ENCODE results near the gene HPSE. TPM values are rescaled to one million over a fixed set of nuclear protein-coding genes. Genes with fewer than 3 reads are reported as not detected.

HPSE gene
- total and polyA plus RNA-seq, 2 of the 8 experiments (the other 6 are each of a cell fraction or from before 2014, with no cell fraction given) = 1.5 to 5.0 TPM

DNA sequence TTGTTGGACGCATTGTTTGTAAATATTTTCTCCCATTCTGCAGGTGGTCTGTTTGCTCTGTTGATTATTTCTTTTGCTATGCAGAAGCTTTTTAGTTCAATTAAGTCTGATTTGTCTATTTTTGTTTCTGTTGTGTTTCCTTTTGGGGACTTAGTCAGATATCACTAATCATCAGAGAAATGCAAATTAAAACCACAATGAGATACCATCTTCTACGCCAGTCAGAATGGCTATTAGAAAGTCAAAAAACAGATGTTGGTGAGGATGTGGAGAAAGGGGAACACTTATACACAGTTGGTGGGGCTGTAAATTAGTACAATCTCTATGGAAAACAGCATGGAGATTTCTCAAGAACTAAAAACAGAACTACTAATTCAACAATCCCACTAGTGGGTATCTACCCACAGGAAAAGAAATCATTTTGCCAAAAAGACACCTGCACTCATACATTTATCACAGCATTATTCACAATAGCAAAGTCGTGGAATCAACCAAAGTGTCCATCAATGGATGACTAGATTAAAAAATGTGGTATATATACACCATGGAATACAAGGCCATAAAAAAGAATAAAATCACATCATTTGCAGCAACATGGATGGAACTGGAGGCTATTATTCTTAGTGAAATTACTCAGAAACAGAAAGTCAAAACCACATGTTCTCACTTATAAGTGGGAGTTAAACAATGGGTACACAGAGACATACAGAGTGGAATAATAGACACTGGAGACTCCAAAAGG is 58.2 kb downstream of the HPSE start:
- Histone ChIP-seq H2BK120ac (replicated peaks; ENCODE audit: low read depth, low read length) (no peak overlapping the region), H2BK15ac (ENCODE audit: low read length) (no peak overlapping the region), H3K4me1 (replicated peaks in 1 of 4; ENCODE audit: control insufficient read depth in 3 of 4, insufficient read depth in 4 of 4, low read length in 3 of 4) (no peaks in the 10 kb centered on the region), H2BK20ac (ENCODE audit: low read length) (no peak overlapping the region), H3K56ac (replicated peaks; ENCODE audit: insufficient read length, low read depth, low read length) (no peak overlapping the region), H3K79me1 (ENCODE audit: low read depth, low read length) (no peaks in the 10 kb centered on the region), H3K4ac (replicated peaks; ENCODE audit: insufficient read length, low read depth, low read length) (no peak overlapping the region), H3K18ac (ENCODE audit: extremely low read depth, low read length) (no peak overlapping the region), H4K8ac (ENCODE audit: extremely low read depth, insufficient read depth, low read length) (no peak overlapping the region), H3K9me3 (ENCODE audit: insufficient read depth in 2 of 2, low read depth in 1 of 2, low read length in 1 of 2) (no peaks in the 10 kb centered on the region), H4K20me1 (replicated peaks in 1 of 2; ENCODE audit: control insufficient read depth in 1 of 2, insufficient read depth in 2 of 2, low read length in 2 of 2) (peaks cover 0 to 3% of the 10 kb centered on the region in 2 experiments), H2BK12ac (ENCODE audit: low read depth, low read length) (no peak overlapping the region), H3K4me2 (ENCODE audit: insufficient read depth in 1 of 2, low read depth in 2 of 2, low read length in 2 of 2) (no peak overlapping the region), H3K14ac (ENCODE audit: insufficient read length) (no peak overlapping the region), H3K27ac (ENCODE audit: low read depth, low read length) (no peak overlapping the region), H2BK5ac (ENCODE audit: low read depth, low read length) (no peak overlapping the region), H3K23me2 (ENCODE audit: low read depth, low read length) (no peaks in the 10 kb centered on the region), H4K5ac (ENCODE audit: insufficient read length, low read depth, low read length) (no peak overlapping the region), H3K27me3 (replicated peaks in 1 of 4; ENCODE audit: control insufficient read depth in 3 of 4, extremely low read depth in 1 of 4, insufficient read depth in 3 of 4, low read length in 3 of 4) (no peaks in the 10 kb centered on the region), H4K91ac (replicated peaks; ENCODE audit: insufficient read length, low read length) (no peak overlapping the region), H2AK5ac (ENCODE audit: low read depth, low read length) (no peak overlapping the region), H3K23ac (ENCODE audit: insufficient read length) (no peak overlapping the region), H3K79me2 (ENCODE audit: control insufficient read depth in 1 of 2, insufficient read depth in 2 of 2, low read length in 2 of 2) (peaks cover 0 to 2% of the 10 kb centered on the region in 2 experiments; a peak in 1 of 4 replicates), H3K9ac (replicated peaks in 1 of 4; ENCODE audit: extremely low read depth in 1 of 4, low read depth in 3 of 4, low read length in 3 of 4) (no peak overlapping the region), H2AFZ (ENCODE audit: low read length) (no peak overlapping the region), H3K36me3 (ENCODE audit: control insufficient read depth in 2 of 4, insufficient read depth in 4 of 4, low read length in 3 of 4) (peaks cover 0 to 4% (median 2%) of the 10 kb centered on the region in 4 experiments; a peak in 4 of 8 replicates), H3K4me3 (ENCODE audit: extremely low read depth in 1 of 4, insufficient read depth in 2 of 4, low read depth in 3 of 4, low read length in 4 of 4) (no peak overlapping the region)
- ChIA-PET POLR2A (ENCODE audit: partially characterized antibody) (no interaction called here), CTCF (ENCODE audit: partially characterized antibody) (interaction anchor here (1.0 kb wide), 1 partner anchor 16 kb away, joined by 3 read pairs; no protein-coding TSS in a partner anchor)
- no peak for FAIRE-seq
- DNase-seq (ENCODE audit: low read depth in 1 of 2, low spot score in 2 of 2) = no peak
- WGBS, 2 experiments (ENCODE audit: extremely low coverage in 1 of 2, insufficient coverage in 1 of 2, insufficient read length in 1 of 2, insufficient replicate concordance in 2 of 2, low coverage in 1 of 2, low lambda C conversion rate in 2 of 2, missing lambda C conversion rate in 1 of 2) = 89% methylated on average over 3 of the region's 3 CpGs; no CpG with 5 or more reads in 1 of the 2 experiments
- no peak for TF ChIP-seq EP300 (IDR thresholded peaks at IDR 0.05; ENCODE audit: borderline replicate concordance in 1 of 2, low read depth in 2 of 2, low read length in 2 of 2)
- TF ChIP-seq CTBP2 (IDR thresholded peaks at IDR 0.05; ENCODE audit: borderline replicate concordance, insufficient read depth, insufficient read length, low read length) = no peak
- no peak for TF ChIP-seq SRF (IDR thresholded peaks at IDR 0.05; ENCODE audit: low read depth, low read length)
- TF ChIP-seq, protein P1, sequence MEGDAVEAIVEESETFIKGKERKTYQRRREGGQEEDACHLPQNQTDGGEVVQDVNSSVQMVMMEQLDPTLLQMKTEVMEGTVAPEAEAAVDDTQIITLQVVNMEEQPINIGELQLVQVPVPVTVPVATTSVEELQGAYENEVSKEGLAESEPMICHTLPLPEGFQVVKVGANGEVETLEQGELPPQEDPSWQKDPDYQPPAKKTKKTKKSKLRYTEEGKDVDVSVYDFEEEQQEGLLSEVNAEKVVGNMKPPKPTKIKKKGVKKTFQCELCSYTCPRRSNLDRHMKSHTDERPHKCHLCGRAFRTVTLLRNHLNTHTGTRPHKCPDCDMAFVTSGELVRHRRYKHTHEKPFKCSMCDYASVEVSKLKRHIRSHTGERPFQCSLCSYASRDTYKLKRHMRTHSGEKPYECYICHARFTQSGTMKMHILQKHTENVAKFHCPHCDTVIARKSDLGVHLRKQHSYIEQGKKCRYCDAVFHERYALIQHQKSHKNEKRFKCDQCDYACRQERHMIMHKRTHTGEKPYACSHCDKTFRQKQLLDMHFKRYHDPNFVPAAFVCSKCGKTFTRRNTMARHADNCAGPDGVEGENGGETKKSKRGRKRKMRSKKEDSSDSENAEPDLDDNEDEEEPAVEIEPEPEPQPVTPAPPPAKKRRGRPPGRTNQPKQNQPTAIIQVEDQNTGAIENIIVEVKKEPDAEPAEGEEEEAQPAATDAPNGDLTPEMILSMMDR (IDR thresholded peaks at IDR 0.05; ENCODE audit: control extremely low read depth in 1 of 3, insufficient read depth in 1 of 3, low read depth in 1 of 3, low read length in 3 of 3) = no peak
- TF ChIP-seq, protein P2, sequence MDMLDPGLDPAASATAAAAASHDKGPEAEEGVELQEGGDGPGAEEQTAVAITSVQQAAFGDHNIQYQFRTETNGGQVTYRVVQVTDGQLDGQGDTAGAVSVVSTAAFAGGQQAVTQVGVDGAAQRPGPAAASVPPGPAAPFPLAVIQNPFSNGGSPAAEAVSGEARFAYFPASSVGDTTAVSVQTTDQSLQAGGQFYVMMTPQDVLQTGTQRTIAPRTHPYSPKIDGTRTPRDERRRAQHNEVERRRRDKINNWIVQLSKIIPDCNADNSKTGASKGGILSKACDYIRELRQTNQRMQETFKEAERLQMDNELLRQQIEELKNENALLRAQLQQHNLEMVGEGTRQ (IDR thresholded peaks at IDR 0.05; ENCODE audit: low read length) = no peak
